Renal cortical epithelial cell (primary cell): ENCODE data around the gene TMEM87A. TPM values are rescaled to one million over a fixed set of nuclear protein-coding genes. Genes with fewer than 3 reads are reported as not detected.
"Not testable (repeated sequence)": the region's sequence is repeated elsewhere in the genome, so short reads cannot be mapped to it uniquely, and the experiment has no call there.

Experiments
- DNase-seq: peaks from one replicate; pipeline ENCODE4 v3.0.0-alpha.2; 2011; ENCODE audit warnings: low read depth
- total RNA-seq: library from RNA; depleted of rRNA; stranded (reverse); fragments of >200 nt; gene quantifications from 2 replicates; pipeline ENCODE4 v1.2.3, GENCODE V29; 2014

TMEM87A gene
- total RNA-seq, 1 donor from 2014 or later = 44.8 TPM

- DNase-seq = no peak
Observed at GRCh38 chr15:42270551-42270950, 2.7 kb downstream of the TMEM87A start.

GRCh38 chr15:42267286-42267685 is 5.9 kb downstream of the TMEM87A start:
- DNase-seq = no peak

- no peak for DNase-seq
Observed at GRCh38 chr15:42264795-42265194, 8.4 kb downstream of the TMEM87A start.

GRCh38 chr15:42253300-42253699 is 19.9 kb downstream of the TMEM87A start:
- no peak for DNase-seq

GRCh38 chr15:42240823-42241222 is 32.4 kb downstream of the TMEM87A start:
- no peak for DNase-seq

- DNase-seq = no peak
Observed at GRCh38 chr15:42239528-42240182, 33.6 kb downstream of the TMEM87A start.

GRCh38 chr15:42233107-42233506 is 40.1 kb downstream of the TMEM87A start:
- DNase-seq = no peak

- DNase-seq = no peak
Observed at GRCh38 chr15:42232606-42233005, 40.6 kb downstream of the TMEM87A start.

- DNase-seq = no peak
Observed at GRCh38 chr15:42231088-42231487, 42.1 kb downstream of the TMEM87A start.

- DNase-seq = not testable (repeated sequence)
Observed at GRCh38 chr15:42228981-42229380, 44.3 kb downstream of the TMEM87A start.

GRCh38 chr15:42228036-42228435 is 45.2 kb downstream of the TMEM87A start:
- no peak for DNase-seq

GRCh38 chr15:42226648-42227047 is 46.6 kb downstream of the TMEM87A start:
- no peak for DNase-seq

- DNase-seq = no peak
Observed at GRCh38 chr15:42220216-42220615, 53.0 kb downstream of the TMEM87A start.

GRCh38 chr15:42218953-42219592 is 54.2 kb downstream of the TMEM87A start:
- DNase-seq = no peak

- DNase-seq = no peak
Observed at GRCh38 chr15:42217568-42217967, 55.7 kb downstream of the TMEM87A start.

GRCh38 chr15:42215913-42216829 is 57.1 kb downstream of the TMEM87A start:
- no peak for DNase-seq

GRCh38 chr15:42214600-42214999 is 58.6 kb downstream of the TMEM87A start:
- no peak for DNase-seq

- no peak for DNase-seq
Observed at GRCh38 chr15:42213511-42213910, 59.7 kb downstream of the TMEM87A start.

GRCh38 chr15:42210696-42211095 is 62.5 kb downstream of the TMEM87A start:
- no peak for DNase-seq

GRCh38 chr15:42207674-42208579 is 65.3 kb downstream of the TMEM87A start, which contains the start of gene VPS39:
TSS of gene VPS39 (minus strand) at chr15:42208304. CDS start at chr15:42208153, 151 bp downstream.
- peak; percentile 83 for DNase-seq

GRCh38 chr15:42206406-42206805 is 66.8 kb downstream of the TMEM87A start:
- no peak for DNase-seq
